Coronary artery (tissue), 2 donors: ENCODE results near the gene OLFM2.

Source experiments
- DNase-seq: peaks from one replicate; pipeline ENCODE4 v3.0.0-alpha.2; 2017; ENCODE audit warnings: low spot score
- H3K27ac ChIP-seq, 2 donors: fragments of 200-600 bp; sonication (generic); one replicate each; pipeline ENCODE4 v1.5.1; 2016 to 2019
- H3K4me3 ChIP-seq: fragments of 200-600 bp; sonication (generic); 2 replicates; pipeline ENCODE4 v1.5.1; 2016; ENCODE audit warnings: mild to moderate bottlenecking, moderate library complexity
- CTCF ChIP-seq: fragments of 200-600 bp; sonication (generic); IDR thresholded peaks from one replicate; pipeline ENCODE4 v1.5.1; 2019; ENCODE audit warnings: antibody characterized with exemption

Gene OLFM2

GRCh38 chr19:9862938-9863337 lies 73.4 kb downstream of the OLFM2 start:
- Histone ChIP-seq H3K4me3 (no peak overlapping the region), H3K27ac (no peak overlapping the region)
- no peak for TF ChIP-seq CTCF
- DNase-seq, result no peak

GRCh38 chr19:9861503-9861902 lies 74.8 kb downstream of the OLFM2 start:
- no peak for DNase-seq
- no peak for TF ChIP-seq CTCF
- H3K27ac ChIP-seq, result no peak overlapping the region
- no peak overlapping the region for H3K4me3 ChIP-seq

GRCh38 chr19:9860407-9860806 lies 75.9 kb downstream of the OLFM2 start:
- DNase-seq, result no peak
- Histone ChIP-seq H3K27ac (no peak overlapping the region), H3K4me3 (no peak overlapping the region)
- no peak for TF ChIP-seq CTCF

- no peak for DNase-seq
- Histone ChIP-seq H3K4me3 (no peak overlapping the region), H3K27ac (no peak overlapping the region)
- TF ChIP-seq CTCF, result no peak
Measured at GRCh38 chr19:9858766-9859165, 77.5 kb downstream of the OLFM2 start.

GRCh38 chr19:9857920-9858746 lies 78.2 kb downstream of the OLFM2 start:
- H3K27ac ChIP-seq, result no peak overlapping the region
- H3K4me3 ChIP-seq, result no peak overlapping the region
- DNase-seq, result no peak
- TF ChIP-seq CTCF, result no peak

GRCh38 chr19:9857076-9857721 lies 79.1 kb downstream of the OLFM2 start:
- Histone ChIP-seq H3K4me3 (no peak overlapping the region), H3K27ac (no peak overlapping the region)

More at GRCh38 chr19:9857076-9857721, 79.1 kb downstream of the OLFM2 start:
- DNase-seq, result no peak
- no peak for TF ChIP-seq CTCF
